ENCODE measurements around the gene RRAGD. TPM values are rescaled to one million over a fixed set of nuclear protein-coding genes. Genes with fewer than 3 reads are reported as not detected.

Gene RRAGD
- total RNA-seq, 6 donors from 2014 or later: 17.5 to 62.7 (median 29.7) TPM

GRCh38 chr6:89387516-89388201, 24.4 kb downstream of the RRAGD start:
- H3K27me3 ChIP-seq: no peaks in the 10 kb centered on the region
- H3K9me3 ChIP-seq: no peaks in the 10 kb centered on the region
- H3K27ac ChIP-seq: no peak overlapping the region
- no peak overlapping the region for H3K4me3 ChIP-seq
- DNase-seq: no peak
- H3K36me3 ChIP-seq: no peaks in the 10 kb centered on the region
- no peaks in the 10 kb centered on the region for H3K4me1 ChIP-seq
- 91 to 96% methylated on average over 9 of the region's 9 CpGs for WGBS, 2 donors
- TF ChIP-seq POLR2AphosphoS5 (IDR thresholded peaks at IDR 0.05): no peak
- TF ChIP-seq EP300 (IDR thresholded peaks at IDR 0.05): no peak
- TF ChIP-seq POLR2A (IDR thresholded peaks at IDR 0.05): no peak
- no peak for TF ChIP-seq CTCF (IDR thresholded peaks at IDR 0.05)
- ATAC-seq (ENCODE audit: low FRiP score in 2 of 2): no peak

GRCh38 chr6:89386917-89387491, 25.1 kb downstream of the RRAGD start:
- WGBS, 2 donors: 89 to 95% methylated on average over 6 of the region's 6 CpGs
- no peaks in the 10 kb centered on the region for H3K9me3 ChIP-seq
- H3K36me3 ChIP-seq: no peaks in the 10 kb centered on the region
- no peaks in the 10 kb centered on the region for H3K27me3 ChIP-seq
- no peak for DNase-seq
- TF ChIP-seq POLR2AphosphoS5 (IDR thresholded peaks at IDR 0.05) (no peak), CTCF (IDR thresholded peaks at IDR 0.05) (no peak), EP300 (IDR thresholded peaks at IDR 0.05) (no peak), POLR2A (IDR thresholded peaks at IDR 0.05) (no peak)
- H3K27ac ChIP-seq: no peak overlapping the region
- no peak overlapping the region for H3K4me3 ChIP-seq
- no peaks in the 10 kb centered on the region for H3K4me1 ChIP-seq
- ATAC-seq (ENCODE audit: low FRiP score in 2 of 2): no peak

GRCh38 chr6:89385846-89386245, 26.2 kb downstream of the RRAGD start:
- Histone ChIP-seq H3K27me3 (no peaks in the 10 kb centered on the region), H3K27ac (no peak overlapping the region), H3K4me3 (no peak overlapping the region), H3K36me3 (no peaks in the 10 kb centered on the region), H3K4me1 (no peaks in the 10 kb centered on the region), H3K9me3 (no peaks in the 10 kb centered on the region)
- no peak for TF ChIP-seq EP300 (IDR thresholded peaks at IDR 0.05)
- no peak for TF ChIP-seq POLR2A (IDR thresholded peaks at IDR 0.05)
- no peak for TF ChIP-seq POLR2AphosphoS5 (IDR thresholded peaks at IDR 0.05)
- TF ChIP-seq CTCF (IDR thresholded peaks at IDR 0.05): no peak
- ATAC-seq (ENCODE audit: low FRiP score in 2 of 2) (no peak), DNase-seq (peak in 1 of 2 donors; percentile 16)
- WGBS, 2 donors: 92 to 95% methylated on average over 4 to 7 of the region's 7 CpGs

GRCh38 chr6:89385156-89385667, 26.9 kb downstream of the RRAGD start:
- no peaks in the 10 kb centered on the region for H3K27me3 ChIP-seq
- H3K4me3 ChIP-seq: no peak overlapping the region
- no peak overlapping the region for H3K27ac ChIP-seq
- H3K4me1 ChIP-seq: no peaks in the 10 kb centered on the region
- no peak for ATAC-seq (ENCODE audit: low FRiP score in 2 of 2)
- WGBS, 2 donors: 64 to 76% methylated on average over 5 of the region's 5 CpGs
- DNase-seq: no peak
- no peaks in the 10 kb centered on the region for H3K9me3 ChIP-seq
- no peaks in the 10 kb centered on the region for H3K36me3 ChIP-seq
- TF ChIP-seq POLR2A (IDR thresholded peaks at IDR 0.05): no peak
- no peak for TF ChIP-seq POLR2AphosphoS5 (IDR thresholded peaks at IDR 0.05)
- no peak for TF ChIP-seq EP300 (IDR thresholded peaks at IDR 0.05)
- TF ChIP-seq CTCF (IDR thresholded peaks at IDR 0.05): no peak
